Measurements from ENCODE around the gene GAS7.

- TF ChIP-seq CTCF (conservative IDR thresholded peaks at IDR 0.05; ENCODE audit: low read depth in 2 of 2) (no peak), EZH2phosphoT487 (IDR thresholded peaks at IDR 0.05; ENCODE audit: unreplicated experiment) (no peak), REST (IDR thresholded peaks at IDR 0.05; ENCODE audit: unreplicated experiment) (no peak), EZH2 (IDR thresholded peaks at IDR 0.05; ENCODE audit: low read depth, unreplicated experiment) (peak; percentile 40), POLR2AphosphoS5 (IDR thresholded peaks at IDR 0.05; ENCODE audit: low read depth) (no peak), JUNB (IDR thresholded peaks at IDR 0.05; ENCODE audit: unreplicated experiment) (no peak), CREB1 (CRISPR knock-in tag; IDR thresholded peaks at IDR 0.05; ENCODE audit: low read depth) (no peak), ETS1 (IDR thresholded peaks at IDR 0.05) (no peak), NANOG (IDR thresholded peaks at IDR 0.05; ENCODE audit: borderline replicate concordance) (no peak), ZNF331 (CRISPR knock-in tag; IDR thresholded peaks at IDR 0.05; ENCODE audit: low read depth) (no peak)
These were observed 491 bp downstream of the GAS7 start for GRCh38 chr17:10197721-10198508.
